ENCODE results near the gene TMEM117.

The TMEM117 gene

DNA sequence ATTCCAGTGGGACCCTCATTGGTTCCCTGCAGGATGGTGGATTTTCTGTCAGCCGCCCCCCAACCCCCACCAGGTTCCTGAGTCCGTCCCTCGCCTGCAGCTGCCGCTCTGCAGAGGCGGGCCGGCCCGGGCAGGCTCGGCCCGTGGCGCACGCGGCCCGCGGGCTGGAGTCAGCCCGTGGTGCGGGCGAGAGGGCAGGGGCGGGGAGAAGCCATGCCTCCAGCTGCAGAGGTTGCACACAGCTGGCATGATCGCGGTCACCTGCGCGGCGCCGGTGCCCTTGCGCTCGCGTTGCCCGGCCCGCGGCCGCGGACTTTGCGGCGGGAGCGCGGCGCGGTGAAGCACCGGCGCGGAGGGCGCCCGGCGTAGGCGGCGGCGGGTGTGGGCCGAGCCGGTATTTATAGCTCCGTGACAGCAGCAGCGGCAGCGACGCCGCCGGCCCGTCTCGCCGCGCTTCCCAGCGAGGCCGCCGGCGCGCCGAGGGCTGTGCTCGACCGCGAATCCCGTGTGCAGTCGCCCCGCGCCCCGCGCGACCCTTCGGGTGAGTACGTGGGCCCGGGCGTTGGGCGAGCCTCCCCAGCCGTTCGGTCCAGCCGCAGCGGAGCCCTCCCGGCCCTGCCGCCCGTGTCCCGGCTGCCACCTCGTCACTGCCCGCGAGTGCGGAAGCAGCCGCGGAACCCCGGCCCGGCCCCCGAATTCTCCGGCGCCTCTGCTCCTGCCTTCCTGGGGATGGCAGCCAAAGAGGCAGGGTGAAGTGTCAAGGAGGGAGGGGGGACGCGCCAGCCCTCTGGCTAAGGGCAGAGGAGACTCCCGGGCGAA is at the start of gene TMEM117:
TMEM117 (plus strand) TSS at position 426 of the 819 bp plus-strand sequence.
- peak in 2 of 3 donors; percentile 18 to 35 for DNase-seq (ENCODE audit: low read depth in 3 of 3, low spot score in 1 of 3)

DNA sequence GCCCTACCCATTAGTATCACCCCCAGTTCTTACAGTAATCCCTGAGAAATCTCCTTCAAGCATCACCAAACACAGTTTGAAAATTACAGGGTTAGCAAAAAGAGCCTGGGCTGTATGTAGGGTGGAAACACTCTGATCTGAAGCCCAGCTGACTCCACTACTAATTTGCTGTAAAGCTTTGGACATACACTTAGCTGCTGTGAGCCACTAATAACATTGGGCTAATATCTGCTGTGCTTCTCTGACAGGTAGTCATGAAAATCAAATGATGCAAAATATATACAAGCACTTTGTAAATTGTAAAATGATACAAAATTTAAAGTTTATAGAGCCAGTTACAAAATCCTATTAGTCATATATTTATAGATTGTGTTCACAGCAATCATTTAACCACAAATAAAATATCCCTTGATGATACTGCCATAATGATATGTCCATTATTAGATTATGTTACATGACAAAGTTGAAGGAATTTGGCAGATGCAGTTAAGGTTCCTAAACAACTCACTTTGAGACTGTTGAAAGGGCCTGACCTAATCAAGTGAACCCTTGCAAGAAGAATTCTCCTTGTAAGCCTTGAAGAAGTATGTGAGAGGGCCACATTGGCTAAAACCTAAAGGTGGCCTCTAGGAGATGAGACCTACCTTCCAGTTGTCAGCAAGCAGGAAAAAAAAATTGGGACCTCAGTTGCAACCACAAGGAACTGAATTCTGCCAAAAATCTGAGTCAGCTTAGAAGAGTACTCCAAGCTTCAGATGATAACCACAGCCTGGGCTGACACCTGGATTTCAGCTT is 48.8 kb upstream of the TMEM117 start:
- DNase-seq (ENCODE audit: low read depth in 3 of 3, low spot score in 1 of 3) = no peak

DNA sequence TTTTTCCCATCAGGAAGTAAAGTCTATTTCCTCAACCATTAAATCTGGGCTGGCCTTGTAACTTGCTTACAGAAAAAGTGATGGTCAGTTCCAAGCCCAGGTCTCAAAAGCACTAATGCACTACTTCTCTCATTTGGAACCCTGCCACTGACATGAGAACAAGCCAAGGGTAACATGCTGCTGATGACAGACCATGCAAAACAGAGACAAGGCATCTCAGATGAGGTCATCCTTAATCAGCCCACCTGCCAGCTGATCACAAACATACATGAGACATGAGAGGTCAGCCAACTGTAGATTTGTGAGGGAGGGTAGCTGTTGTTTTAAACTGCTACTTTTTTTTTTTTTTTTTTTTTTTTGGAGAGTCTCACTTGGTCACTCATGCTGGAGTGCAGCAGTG is 45.9 kb upstream of the TMEM117 start:
- DNase-seq (ENCODE audit: low read depth in 3 of 3, low spot score in 1 of 3) = no peak

DNA sequence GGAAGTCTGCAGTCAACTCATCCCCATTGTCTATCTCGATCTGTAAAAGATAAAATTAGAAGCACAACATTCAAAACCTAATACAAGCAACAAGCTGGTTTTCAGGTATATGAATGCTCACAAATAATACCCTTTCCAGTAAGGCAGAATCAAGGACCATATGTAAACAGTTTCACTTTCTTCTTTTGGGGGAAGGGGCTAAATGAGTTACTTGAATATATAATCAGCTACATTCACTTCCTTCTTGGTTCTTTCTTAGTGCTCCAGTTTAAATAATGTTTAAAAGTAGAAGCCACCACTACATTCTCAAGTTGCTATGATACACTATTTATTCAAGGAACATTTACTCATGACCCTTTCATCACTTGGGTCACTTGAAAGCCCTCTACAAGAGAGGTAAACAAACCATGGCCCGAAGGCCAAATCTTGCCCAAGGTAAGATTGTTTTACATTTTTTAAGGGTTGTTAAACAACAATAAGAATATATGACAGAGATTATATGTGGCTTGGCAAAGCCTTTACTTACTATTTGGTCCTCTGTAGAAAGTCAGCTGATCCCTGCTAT is 40.1 kb upstream of the TMEM117 start:
- DNase-seq (ENCODE audit: low read depth in 3 of 3, low spot score in 1 of 3) = no peak

DNA sequence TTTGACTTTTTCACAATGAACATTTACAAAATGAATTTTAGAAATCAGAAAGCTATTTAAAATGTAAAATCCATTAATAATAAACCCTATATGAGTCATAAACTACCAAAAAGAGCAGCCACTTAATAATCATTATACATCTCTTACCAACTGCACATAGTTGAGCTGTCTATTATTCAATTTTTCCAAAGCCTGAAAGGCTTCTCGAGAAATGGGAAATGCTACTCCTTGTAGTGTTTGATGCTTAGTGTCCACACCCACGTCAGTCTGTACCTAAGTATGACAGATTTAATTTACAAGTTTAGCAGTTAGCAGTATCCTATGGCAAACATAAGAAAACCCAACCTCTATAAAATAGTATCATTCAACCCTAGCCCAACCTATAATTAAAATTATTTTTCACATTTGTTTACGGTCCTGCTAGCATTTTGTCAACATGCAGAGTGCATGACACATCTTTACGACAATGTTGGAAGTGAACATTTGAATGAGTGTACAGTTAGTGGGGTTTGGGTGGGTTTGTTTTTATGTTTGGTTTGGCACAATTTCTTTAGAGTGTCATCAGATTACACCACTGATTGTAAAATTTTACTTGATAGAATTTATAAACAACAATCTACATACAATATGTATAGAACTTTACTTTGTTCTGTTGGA is 38.2 kb upstream of the TMEM117 start:
- no peak for DNase-seq (ENCODE audit: low read depth in 3 of 3, low spot score in 1 of 3)

DNA sequence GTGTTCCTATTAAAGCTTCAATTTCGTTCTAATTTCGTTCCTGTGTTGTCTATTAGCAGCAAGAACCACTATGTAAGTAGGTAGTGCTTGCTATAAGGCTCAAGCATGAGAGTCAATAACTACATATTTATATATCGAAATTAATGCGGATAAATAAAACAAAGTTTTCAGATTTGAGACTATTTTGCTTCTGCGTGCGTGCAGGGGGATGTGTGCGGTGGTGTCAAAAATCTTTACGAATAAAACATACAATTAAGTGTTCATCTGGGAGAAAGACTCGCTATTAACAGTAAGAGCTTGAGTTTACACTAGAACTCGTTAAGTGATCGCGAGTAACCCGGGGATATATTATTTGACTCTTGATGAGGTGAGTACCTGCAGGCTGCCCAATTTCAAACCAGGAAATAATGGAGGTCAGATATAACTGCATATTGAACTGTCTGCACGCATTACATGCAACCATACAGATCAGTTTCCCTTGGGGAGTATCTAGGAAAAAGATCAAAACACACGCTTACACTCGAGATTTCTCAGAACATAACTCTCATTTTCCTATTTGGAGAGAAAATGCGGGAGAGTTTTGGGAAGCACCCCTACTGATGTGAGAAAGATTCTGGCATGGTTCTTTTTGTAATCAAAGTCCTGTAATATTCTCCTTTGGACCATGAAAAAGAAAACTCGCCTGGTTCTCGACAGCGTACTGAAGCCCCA is 30.6 kb upstream of the TMEM117 start:
- no peak for DNase-seq (ENCODE audit: low read depth in 3 of 3, low spot score in 1 of 3)

DNA sequence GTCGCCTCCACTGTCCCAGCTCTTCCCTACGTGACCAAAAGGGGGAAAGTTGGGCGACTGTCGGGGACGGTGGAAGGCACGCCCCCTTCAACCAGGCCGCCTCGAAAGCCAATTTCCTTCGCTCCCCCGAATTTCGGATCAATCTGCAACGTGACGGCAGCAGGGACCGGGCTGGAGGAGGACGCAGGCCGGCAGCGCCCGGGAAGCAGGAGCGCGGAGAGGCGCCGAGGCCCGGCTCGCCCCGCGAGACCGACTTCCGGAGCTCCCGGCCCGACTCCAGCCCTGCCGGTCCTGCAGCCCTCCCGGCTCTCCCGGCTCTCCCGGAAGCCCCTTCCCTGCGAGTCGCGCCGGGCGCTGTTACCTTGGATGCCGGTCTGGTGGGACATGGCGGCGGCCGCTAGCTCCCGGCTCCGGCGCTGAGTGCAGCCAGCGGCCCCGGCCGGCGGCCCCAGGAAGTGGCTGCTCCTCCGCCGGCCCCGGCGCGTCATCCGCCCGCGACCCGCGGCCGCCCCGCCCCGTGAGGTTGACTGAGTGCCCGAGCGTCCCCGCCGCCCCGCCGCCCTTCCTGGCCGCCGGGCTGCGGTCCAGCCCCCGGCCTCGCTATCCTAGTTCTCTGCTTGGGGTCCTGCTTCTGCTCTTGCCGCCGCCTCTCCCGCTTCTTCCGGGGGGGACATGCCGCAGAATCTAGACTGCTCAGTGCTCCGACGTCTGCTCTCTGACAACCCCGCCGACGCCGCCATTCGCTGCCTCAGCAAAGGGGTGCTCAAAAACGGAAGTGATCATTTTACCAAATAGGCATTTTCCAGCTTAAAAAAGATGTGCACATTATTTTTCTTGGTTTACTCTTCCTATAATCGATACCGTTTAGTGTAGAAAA is 29.8 kb upstream of the TMEM117 start, which contains the start of gene TWF1:
TWF1 (minus strand) TSS at position 458 of the 877 bp plus-strand sequence; CDS start at position 386, 72 bp downstream.
- DNase-seq (ENCODE audit: low read depth in 3 of 3, low spot score in 1 of 3) = peak; percentile 38 to 81 (median 59)

DNA sequence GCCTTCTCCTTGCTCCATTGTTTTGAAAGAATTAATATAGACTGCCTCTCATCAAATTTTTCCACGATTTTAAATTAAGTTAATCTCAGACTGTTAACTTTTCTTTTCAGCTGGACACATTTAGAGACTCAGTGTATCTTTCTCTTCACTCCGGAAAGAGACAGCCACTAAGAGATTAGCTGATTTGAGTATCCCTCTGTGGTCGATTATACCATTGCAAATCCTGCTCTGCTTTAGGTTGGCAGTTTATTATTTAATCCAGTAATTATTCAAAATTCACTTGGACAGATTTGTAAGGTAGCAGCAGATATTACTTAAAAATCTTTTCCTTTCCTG is 29.2 kb upstream of the TMEM117 start:
- no peak for DNase-seq (ENCODE audit: low read depth in 3 of 3, low spot score in 1 of 3)

DNA sequence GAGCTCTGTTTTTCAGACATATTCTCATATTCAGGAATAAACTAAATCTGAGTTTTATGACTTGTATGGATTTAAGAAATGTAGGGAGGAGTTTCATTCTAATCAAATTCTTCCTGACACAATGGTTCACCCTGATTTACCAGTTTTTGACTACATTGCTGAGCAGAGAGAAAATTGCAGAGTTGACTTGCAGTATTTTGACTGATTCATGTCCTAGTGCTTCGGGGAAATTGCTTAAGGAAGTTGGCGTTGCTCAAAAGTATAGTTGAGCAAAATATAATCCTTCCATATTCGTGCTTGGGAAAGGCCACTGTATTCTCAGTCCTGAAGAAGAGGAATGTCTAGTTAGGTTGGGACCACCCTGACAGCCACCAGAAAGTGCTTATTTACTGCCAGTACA is 28.5 kb upstream of the TMEM117 start:
- no peak for DNase-seq (ENCODE audit: low read depth in 3 of 3, low spot score in 1 of 3)

DNA sequence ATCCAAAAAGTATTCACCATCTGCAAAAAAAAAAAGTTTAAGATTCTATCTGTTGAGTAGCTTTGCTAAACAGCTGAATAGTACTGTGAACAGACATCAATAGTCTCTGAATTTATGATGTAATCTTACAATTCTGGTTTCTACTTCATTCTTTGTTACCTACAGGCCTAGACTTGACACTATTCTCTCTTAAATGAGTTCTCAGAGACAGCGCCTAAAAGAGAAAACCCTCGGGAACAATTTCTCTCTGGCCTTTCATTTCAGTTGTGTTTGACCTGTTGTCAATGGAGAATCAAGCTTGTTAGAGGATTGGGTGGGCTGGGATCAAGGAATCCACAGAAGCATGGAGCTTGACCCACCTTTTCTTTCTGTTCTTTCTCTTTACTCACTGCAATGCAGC is 23.8 kb upstream of the TMEM117 start:
- DNase-seq (ENCODE audit: low read depth in 3 of 3, low spot score in 1 of 3) = no peak

DNA sequence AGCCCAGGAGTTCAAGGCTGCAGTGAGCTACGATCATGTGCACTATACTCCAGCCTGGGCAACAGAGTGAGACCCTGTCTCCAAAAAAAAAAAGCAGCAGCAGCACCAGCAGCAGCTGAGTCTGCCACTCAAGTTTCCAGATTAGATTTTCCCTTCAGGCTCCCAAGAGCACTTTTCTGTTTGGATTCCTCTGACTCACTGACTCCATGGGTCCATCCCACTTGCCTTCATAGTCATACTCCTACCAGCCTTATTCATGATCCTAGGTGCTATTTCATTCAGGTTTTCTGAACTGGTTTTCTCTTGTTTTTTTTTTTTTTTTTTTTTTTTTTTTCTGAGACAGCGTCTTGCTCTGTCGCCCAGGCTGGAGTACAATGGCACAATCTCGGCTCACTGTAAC is 23.0 kb upstream of the TMEM117 start:
- no peak for DNase-seq (ENCODE audit: low read depth in 3 of 3, low spot score in 1 of 3)

DNA sequence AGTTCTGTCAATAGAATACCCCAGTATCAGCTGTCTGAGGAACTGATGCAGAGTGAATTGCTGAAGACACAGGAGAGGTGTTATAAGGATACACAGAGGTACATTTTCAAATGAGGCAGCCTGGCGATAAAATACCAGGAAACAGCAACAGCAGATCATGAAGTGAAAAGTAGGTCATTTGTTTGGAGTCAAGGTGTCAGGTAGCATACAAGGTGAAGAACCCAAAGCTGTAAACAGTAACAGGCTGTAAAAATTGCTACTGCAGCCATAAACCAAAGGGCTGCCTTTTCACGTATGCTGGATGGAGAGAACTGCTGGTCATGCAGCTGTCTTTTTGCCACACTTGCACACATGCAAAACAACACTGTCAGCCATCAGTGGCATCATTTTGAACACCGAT is 20.5 kb upstream of the TMEM117 start:
- DNase-seq (ENCODE audit: low read depth in 3 of 3, low spot score in 1 of 3) = no peak

DNA sequence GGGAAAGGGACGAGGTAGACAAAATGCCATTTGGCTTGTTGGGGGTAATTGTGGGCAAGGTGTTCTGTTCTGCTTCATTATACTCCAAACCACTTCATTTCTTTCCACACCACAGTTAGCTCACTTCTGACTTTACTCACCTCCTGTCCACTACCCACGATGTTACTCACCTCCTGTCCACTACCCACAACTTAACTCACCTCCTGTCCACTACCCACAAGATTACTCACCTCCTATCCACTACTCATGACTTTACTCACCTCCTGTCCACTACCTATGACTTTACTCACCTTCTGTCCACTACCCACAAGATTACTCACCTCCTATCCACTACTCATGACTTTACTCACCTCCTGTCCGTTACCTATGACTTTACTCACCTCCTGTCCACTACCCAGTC is 19.7 kb upstream of the TMEM117 start:
- DNase-seq (ENCODE audit: low read depth in 3 of 3, low spot score in 1 of 3) = no peak

DNA sequence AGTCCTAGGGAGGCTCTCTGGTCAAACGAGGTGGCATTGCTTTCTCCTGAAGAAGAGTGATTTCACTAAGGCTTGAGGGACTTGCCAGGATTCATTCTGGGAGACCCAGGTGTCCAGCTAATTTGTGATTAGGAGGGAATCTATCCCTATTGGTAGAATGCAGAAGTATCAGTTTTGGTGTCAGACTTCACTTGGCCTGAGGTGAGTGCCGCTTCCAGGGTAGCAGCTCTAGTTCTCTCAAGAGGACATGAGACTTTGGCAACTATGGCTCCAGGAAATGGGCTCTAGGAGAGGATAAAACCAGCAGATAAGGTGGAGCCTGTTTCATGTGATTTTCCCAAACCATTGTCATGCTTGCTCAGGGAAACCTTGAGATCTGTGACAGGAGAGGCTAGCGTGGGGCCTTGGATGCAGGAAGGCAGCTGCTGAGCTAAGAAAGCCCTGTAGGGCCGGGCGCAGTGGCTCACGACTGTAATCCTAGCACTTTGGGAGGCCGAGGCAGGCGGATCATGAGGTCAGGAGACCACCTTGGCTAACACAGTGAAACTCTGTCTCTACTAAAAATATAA is 11.6 kb upstream of the TMEM117 start:
- DNase-seq (ENCODE audit: low read depth in 3 of 3, low spot score in 1 of 3) = no peak

DNA sequence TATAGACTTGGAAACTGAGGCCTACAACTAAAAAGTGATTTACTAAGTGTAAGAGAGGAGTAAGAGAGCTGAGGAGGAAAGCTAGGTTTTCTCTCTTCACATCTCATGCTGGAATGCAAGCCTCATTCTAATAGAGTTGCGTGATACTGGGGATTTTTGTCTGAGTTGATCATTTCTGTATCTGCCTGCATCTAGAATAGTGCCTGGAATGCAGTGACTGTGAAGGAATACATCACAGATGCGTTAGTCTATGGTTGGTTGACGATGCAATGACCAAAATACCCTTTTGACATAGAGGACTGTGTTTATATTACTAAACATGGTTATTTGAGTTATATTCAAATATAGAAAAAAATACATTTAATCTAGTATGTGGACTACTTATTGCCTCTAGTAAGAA is 9.2 kb upstream of the TMEM117 start:
- DNase-seq (ENCODE audit: low read depth in 3 of 3, low spot score in 1 of 3) = no peak

DNA sequence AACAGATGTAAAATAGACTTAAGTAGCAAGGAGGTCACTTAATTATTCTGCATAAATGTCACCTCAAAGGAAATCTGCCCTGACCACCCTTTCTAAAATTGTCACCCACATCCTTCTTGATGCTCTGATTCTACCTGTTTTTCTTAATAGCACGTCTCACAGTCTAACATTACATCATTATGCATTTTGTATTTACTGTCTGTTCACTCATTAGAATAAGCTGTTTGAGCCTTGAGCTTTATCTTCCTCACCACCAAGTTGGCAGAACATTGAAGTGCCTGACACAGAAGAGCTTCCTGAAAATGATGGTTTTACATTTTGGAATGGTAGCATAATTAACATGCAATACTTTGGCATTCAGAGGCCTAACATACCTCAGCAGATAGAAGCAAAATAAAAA is 8.8 kb upstream of the TMEM117 start:
- DNase-seq (ENCODE audit: low read depth in 3 of 3, low spot score in 1 of 3) = no peak

DNA sequence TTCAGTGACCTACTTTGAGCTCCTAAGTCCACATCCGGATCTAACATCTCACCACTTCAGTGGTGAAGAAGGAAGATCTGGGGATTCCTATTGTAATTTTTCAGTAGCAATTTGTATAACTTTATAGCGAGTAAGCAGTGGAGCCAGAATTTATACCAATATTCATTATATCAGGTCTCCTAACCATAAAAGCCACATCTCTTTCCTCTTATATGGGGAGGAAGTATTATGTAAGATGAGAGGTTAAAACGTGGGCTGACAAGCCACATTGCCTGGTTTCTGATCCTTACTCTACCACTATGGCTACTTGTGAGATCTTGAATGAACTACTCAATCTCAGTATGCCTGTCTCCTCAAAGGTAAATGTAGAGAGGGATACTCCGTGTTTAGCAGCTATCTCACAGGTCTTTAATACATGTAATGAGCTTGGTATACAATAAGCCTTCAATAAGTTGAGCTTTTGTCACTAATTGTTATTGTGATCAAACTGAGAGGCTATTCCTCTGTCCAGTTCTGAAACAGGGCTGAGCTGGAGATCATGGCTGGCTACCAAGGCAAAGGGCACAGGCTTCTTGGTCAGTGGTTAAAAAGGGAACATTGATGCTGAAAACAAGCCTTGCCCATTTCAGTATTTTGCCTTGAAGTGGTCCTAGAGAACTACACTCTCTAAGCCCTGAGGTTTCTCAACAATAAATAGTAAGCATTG is 3.3 kb upstream of the TMEM117 start:
- no peak for DNase-seq (ENCODE audit: low read depth in 3 of 3, low spot score in 1 of 3)

DNA sequence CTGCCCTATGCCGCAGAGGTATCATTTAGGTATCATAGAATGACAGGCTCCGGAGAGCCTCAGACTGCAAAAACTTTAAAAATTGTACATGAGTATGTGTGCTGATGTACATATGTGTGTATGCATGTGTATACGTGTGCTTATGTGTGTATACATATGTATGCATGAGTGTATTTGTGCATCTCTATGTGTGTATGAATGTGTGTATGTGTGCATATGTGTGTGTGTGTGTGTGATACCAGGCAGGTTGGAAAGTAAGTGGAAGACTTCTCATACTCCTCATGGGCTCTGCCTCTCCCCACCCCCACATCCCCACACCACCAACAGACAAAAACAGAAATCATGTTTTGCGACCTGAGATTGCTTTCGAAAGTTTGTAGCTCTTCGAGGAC is 621 bp upstream of the TMEM117 start:
- no peak for DNase-seq (ENCODE audit: low read depth in 3 of 3, low spot score in 1 of 3)

DNA sequence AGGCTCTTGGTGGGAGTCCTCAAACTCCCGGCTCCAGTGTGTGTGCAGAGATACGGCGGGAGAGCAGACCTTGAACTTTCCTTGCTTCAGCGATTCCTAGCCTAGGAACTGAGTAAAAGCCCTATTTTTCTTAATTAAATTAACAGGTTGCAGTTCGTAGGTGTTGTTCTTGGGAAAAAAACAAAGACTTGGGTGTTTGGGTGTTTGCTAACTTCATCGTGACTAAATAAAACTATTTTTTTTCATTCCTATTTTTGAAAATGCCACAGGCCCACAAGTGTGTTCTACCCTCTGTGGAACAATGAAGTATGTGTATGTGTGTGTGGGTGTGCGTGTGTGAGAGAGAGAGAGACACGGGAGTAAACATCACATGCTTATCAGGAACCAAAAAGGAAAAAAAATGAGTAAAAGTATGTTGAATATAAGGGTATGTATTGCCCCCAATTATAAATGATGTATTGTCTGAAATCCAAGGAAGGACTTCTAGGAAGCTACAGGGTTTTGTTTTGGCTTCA is 651 bp downstream of the TMEM117 start:
- DNase-seq (ENCODE audit: low read depth in 3 of 3, low spot score in 1 of 3) = no peak

Data from stimulated activated CD4-positive, alpha-beta T cell treated with anti-CD3 and anti-CD28 coated beads, TNF-alpha, amount 100 ng/mL, for 1 hour (primary cell).